HG03280 (cell line): Measurements from ENCODE around the gene PKD2L1.
"Not testable (repeated sequence)": the region's sequence is repeated elsewhere in the genome, so short reads cannot be mapped to it uniquely, and the experiment has no call there.

Source experiments
- ATAC-seq: cut with Tn5 transposase; IDR thresholded peaks from one replicate; pipeline ENCODE4 v1.9.1; 2021; ENCODE audit warnings: mild to moderate bottlenecking, moderate library complexity; ENCODE audit not compliant: unreplicated experiment

PKD2L1 gene

GRCh38 chr10:100334762-100335161 is 4.7 kb upstream of the PKD2L1 start:
- ATAC-seq: no peak

DNA sequence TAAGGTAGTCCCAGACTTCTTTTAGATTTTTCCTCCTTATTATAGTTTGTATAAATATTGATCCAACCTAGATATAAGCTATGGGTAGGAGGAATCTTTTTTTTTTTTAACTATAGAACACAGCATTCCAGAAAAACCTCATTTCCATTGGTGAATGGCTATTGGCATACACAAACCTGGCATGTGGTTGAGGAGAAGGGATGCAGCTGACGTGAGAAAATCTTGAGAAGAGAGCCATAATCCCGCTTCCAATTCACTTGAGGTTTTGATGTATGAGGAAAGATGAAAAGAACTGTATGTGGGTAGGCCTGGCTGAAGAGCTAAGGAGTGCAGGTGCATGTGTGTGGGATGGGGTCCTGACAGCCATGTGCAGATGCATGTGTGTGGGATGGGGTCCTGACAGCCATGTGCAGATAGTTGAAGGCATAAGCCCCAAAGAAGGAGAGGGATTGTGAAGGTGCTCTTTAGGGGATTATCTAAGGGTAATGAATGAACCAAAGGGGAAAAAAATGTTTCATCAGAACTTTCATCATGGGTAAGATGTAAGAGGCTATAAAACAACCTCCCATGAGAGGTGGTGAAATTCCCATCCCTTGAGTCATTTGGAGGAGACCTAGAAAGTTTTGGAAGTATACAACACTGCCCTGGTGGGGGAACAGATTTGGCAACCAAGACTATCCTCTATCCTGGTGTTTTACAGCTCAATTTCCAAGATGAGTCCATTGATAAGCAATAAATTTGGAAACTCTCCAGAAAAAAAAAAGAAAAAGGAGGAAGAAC is 3.8 kb upstream of the PKD2L1 start:
- ATAC-seq: no peak

GRCh38 chr10:100333106-100333505 is 3.1 kb upstream of the PKD2L1 start:
- ATAC-seq: no peak

DNA sequence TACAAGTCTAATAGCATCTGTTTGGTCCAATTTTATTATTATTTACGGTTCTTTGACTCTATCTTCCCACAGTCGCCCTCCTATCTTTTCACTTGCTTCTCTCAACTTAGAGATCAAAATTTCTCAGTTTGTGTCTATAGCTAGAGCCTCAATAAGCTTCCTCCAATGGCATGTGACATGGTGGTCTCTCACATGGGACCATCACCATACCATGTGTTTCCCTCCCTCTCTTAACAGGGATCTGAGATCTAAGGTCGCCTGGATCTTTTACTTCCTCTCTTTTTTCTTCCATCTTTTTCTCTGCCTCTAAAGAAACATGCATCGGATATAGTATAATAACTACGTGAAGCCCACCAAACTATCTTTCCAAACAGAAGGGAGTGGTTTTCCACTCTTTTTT is 1.8 kb downstream of the PKD2L1 start:
- no peak for ATAC-seq

DNA sequence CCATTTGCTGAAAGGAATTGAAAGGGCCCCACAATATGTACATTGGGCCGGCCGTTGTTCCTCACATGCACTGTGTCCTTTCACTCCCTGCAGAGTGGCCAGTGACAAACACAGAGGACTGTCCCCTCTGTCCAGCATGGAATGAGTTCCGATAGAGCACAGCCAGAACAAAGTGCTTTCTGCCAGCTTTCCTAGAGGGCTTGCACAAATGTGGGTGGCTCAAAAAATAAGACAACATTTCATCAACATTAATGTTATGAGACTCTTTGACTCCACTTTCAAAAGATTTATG is 2.4 kb downstream of the PKD2L1 start:
- no peak for ATAC-seq

DNA sequence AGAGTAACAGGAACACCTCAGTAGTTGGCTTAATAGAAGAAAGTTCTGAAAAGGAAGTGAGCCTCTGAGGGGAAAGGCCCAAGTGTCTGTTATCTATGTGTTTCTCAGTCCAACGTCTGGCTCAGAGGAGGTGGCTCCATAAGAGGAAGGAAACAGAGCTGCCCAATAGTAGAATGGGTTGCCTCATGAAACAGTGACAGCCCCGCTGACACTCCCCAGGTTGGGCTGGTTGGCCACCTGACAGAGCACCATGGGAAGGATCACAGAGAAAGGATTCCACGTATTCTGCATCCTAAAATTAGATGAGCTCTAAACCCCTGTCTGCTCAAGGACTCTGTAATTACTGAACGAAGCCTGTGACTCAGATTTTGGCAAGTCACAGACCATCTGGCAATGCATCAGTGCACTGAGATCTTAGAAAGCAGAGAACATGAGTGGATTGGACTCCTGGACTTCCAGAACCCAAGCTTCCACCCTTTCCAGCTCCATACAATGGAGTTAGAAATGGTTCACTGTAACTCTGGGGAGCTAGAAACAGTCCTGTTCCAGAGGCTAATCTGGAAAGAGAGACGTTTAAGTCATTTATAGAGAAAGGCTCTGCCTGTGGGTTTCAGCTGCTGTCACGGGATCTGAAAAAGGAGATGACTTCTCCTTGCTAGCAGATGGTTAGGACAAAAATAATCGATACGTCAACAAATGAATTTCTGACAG is 2.9 kb downstream of the PKD2L1 start:
- ATAC-seq: peak; percentile 96

DNA sequence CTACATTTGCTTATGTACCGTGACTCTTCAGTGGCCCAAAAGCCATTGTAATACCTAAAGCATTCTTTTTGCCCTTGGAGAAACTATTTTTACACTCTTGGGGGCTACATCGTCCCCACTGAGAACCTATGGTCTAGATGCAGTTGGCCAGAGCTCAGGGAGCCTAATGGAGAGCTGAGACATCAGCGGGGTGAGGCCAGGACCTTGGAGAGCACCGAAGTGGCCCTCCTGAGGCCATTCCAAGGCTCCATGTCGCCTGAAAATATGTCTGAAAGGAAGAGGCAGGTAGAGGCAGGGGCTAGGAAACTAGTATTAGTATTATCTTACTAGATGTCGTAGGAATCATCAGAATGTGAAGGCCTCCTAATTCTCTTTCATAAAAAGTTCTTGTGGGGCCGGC is 4.9 kb downstream of the PKD2L1 start:
- no peak for ATAC-seq

- ATAC-seq: no peak
Observed at GRCh38 chr10:100319707-100320402, 10.2 kb downstream of the PKD2L1 start.

GRCh38 chr10:100318207-100318606 is 11.8 kb downstream of the PKD2L1 start:
- no peak for ATAC-seq

DNA sequence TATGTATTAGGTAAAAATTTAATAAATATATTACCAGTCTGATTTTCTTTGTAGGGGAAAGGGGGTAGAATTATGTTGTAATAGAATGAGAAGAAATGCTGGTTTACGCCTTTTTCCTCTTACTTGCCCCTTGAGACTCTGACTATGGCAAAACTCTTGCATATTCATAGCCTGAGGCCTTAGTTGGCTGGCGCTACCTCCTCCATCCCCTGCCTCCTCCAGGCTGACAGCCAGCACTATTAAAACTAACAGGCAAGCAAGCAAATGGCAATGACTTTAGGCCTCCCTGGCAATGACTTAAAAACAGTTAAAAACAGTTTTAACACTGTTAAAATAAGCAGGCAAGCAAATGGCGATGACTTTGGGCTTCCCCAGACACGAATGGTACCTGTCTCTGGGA is 14.4 kb downstream of the PKD2L1 start:
- no peak for ATAC-seq

DNA sequence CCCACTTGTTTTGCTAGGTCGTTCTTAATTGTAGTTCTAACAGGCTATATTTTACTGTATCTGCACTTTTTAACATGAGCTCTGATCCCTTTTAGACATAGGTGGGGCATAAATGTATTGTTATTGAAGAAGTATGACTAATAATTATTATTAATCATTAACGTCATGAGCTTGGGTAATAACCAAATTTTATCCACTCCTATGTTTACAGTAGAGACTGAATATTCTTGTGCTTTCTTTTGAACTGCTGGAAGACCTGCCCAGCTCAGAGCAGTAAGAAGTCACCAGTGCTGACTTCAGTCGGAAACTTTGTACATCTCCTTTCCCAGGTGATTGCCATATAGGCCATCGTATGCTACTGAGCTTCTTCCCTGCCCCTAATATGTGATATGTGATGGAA is 18.7 kb downstream of the PKD2L1 start:
- ATAC-seq: no peak

DNA sequence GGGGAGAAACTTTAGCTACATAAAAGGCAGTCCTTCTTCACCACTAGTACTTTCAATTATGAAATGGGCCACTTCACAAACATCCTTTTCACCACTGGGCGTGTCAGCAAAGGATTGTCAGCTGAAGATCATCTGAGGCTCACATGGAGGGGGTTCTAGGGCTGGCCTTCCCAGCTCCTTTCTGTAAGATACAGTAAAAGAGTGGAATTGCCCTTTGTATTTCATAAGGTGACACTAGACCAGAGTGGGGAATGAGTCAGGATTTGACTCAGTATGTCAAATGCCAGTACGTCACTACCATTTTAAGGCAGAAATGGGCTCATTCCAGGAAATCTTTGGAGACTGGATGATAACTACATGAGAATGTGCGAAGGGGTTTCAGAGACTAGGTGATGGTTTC is 22.3 kb downstream of the PKD2L1 start:
- ATAC-seq: no peak

DNA sequence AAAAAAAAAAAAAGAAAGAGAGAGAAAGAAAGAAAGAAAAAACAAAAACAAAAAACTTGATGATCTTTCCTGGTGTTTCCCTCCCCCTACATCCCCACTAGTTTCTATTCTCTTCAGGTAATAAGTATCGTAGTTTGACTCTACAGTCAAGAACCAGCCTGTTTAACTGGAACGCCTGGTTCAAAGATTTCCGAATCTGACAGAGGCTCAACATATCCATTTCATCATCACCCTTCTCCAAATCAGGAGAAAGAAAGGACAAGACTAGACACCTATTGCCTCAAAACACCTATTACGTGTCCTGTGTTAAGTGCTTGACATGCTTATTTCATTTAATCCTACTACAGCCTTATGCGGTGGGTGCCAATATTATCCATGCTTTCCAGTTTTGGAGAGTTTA is 23.2 kb downstream of the PKD2L1 start:
- no peak for ATAC-seq

DNA sequence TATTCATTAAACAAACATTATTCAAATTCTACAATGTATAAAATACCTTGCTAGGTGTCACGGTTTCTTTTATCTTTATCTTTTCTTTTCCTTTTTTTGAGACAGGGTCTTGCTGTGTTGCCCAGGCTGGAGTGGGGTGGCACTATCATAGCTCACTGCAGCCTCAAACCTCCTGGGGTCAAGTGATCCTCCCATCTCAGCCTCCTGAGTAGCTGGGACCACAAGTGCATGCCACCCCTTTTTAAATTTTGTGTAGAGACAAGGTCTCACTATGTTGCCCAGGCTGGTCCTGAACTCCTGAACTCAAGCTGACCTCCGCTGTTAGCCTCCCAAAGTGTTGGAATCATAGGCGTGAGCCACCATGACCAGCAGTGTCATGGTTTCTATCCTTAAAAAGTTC is 25.6 kb downstream of the PKD2L1 start:
- no peak for ATAC-seq

- ATAC-seq: no peak
Observed at GRCh38 chr10:100303724-100304319, 26.2 kb downstream of the PKD2L1 start.

GRCh38 chr10:100301123-100301522 is 28.9 kb downstream of the PKD2L1 start:
- not testable (repeated sequence) for ATAC-seq

GRCh38 chr10:100297242-100297641 is 32.8 kb downstream of the PKD2L1 start:
- ATAC-seq: no peak

DNA sequence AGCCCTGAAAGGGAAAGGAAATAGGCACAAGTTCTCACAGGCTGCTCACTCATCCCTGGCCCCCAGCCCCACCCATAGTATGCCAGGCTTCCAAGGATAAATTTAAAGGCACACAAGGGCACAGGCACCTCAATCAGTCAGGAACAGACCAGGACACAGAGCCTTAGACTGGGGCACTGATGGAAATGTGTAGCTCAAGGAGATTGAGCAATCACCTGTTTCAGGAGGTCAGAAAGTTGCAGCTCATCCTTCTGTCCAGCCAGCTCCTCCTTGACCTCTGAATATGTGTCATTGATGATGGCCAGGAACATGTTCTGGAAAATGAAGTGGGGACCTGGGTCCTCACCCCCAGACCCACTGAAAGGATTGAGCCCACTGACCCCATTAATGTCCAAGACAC is 37.0 kb downstream of the PKD2L1 start:
- ATAC-seq: no peak

DNA sequence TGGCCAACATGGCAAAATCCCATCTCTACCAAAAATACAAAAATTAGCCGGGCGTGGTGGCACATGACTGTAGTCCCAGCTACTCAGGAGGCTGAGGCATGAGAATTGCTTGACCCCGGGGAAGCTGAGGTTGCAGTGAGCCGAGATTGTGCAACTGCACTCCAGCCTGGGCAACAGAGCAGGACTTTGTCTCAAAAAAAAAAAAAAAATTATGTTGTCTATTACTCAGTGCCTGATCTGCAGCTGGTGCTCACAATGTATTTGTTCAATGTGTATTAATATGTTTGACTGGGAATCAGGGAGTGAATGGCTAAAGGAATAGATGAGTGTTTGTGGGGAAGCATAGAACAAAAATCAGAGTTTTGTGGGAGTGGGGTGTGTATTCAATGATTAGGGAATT is 37.7 kb downstream of the PKD2L1 start:
- not testable (repeated sequence) for ATAC-seq

- ATAC-seq: no peak
Observed at GRCh38 chr10:100291356-100291755, 38.7 kb downstream of the PKD2L1 start.

- ATAC-seq: no peak
Observed at GRCh38 chr10:100289641-100290040, 40.4 kb downstream of the PKD2L1 start.

DNA sequence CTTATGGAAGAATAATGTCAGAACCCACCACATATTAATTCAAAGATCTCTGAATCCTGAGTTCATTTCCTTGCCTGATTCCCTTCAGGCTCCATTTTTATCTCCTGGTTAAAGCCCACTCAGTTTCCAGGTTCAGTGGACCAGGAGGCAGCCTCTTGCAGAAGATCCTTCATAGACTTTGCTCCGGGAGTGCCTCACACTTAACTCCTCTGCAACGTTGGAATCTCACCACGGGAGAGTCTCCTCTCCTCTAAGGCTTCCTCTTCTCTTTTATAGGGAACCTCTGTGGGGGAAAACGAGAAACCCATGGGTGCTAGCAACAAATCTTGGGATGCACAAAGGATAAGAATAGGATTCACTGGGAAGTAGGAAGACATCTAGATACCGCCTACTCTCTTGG is 41.8 kb downstream of the PKD2L1 start:
- no peak for ATAC-seq
